Subcutaneous adipose tissue (tissue), 4 donors: ENCODE results near the gene AKT2. TPM values are rescaled to one million over a fixed set of nuclear protein-coding genes. Genes with fewer than 3 reads are reported as not detected.

ENCODE experiments used
- total RNA-seq, 4 donors: library from RNA; depleted of rRNA; stranded (reverse); fragments of >200 nt; gene quantifications; one replicate each; pipeline ENCODE4 v1.1.0, GENCODE V29; 2016
- TF ChIP-seq, protein P1 (sequence below): fragments of 450-650 bp; IDR thresholded peaks from one replicate; pipeline ENCODE4 v1.5.1; 2016; ENCODE audit warnings: low read depth, mild to moderate bottlenecking, control low read depth, antibody characterized with exemption, moderate library complexity

AKT2 gene
- total RNA-seq, 4 donors from 2014 or later: 81.7 to 175 (median 93.9) TPM

DNA sequence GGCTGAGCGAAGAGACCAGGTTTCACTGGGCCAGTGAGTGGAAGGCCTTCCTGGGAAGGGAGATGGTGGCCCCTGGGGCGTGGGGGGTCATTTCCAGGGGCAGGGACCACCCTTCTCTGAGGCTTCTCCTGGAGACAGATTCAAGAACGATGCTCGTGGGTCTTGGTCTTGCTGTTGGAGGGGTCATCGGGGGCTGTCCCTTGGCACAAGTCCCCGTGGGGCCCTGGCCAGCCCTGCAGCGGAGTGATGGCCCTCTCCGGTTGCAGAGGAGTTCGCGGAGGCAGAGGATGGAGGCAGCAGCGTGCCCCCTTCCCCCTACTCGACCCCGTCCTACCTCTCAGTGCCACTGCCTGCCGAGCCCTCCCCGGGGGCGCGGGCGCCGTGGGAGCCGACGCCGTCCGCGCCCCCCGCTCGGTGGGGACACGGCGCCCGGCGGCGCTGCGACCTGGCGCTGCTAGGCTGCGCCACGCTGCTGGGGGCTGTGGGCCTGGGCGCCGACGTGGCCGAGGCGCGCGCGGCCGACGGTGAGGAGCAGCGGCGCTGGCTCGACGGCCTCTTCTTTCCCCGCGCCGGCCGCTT, 71.8 kb downstream of the AKT2 start:
- TF ChIP-seq, protein P1, sequence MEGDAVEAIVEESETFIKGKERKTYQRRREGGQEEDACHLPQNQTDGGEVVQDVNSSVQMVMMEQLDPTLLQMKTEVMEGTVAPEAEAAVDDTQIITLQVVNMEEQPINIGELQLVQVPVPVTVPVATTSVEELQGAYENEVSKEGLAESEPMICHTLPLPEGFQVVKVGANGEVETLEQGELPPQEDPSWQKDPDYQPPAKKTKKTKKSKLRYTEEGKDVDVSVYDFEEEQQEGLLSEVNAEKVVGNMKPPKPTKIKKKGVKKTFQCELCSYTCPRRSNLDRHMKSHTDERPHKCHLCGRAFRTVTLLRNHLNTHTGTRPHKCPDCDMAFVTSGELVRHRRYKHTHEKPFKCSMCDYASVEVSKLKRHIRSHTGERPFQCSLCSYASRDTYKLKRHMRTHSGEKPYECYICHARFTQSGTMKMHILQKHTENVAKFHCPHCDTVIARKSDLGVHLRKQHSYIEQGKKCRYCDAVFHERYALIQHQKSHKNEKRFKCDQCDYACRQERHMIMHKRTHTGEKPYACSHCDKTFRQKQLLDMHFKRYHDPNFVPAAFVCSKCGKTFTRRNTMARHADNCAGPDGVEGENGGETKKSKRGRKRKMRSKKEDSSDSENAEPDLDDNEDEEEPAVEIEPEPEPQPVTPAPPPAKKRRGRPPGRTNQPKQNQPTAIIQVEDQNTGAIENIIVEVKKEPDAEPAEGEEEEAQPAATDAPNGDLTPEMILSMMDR: no peak

DNA sequence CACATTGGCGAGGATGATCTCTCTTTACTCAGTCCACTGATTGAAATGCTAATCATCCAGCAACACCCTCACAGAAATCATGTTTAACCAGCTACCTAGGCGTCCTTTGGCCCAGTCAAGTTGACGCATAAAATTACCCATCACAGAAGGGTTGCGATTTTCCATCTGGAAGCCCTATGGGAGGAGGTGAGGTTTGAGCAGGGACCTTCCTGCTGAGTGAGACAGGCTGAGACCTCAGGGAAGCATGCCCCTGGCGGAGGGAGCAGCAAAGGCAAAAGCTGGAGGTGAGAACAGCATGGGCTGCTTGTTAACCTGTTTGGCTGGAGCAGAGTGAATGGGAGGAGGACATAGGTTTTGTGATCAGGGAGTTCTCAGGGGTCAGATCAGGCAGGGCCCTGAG, 74.3 kb downstream of the AKT2 start:
- TF ChIP-seq, protein P1: no peak

- TF ChIP-seq, protein P1: no peak
Observed at GRCh38 chr19:40208602-40209001, 76.5 kb downstream of the AKT2 start.

DNA sequence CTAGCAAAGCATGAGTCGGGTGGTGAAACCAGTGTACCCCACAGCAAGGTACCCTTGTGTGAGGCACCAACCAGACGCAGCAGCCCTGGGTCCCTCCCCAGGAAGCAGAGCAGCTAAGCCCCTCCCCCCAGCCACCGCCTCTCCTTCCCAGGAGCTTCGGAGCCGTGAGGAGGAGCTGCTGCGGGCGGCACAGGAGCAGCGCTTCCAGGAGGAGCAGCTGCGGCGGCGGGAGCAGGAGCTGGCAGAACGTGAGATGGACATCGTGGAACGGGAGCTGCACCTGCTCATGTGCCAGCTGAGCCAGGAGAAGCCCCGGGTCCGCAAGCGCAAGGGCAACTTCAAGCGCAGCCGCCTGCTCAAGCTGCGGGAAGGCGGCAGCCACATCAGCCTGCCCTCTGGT, 79.4 kb downstream of the AKT2 start:
- TF ChIP-seq, protein P1: no peak

- TF ChIP-seq, protein P1: no peak
Observed at GRCh38 chr19:40204381-40204780, 80.8 kb downstream of the AKT2 start.

DNA sequence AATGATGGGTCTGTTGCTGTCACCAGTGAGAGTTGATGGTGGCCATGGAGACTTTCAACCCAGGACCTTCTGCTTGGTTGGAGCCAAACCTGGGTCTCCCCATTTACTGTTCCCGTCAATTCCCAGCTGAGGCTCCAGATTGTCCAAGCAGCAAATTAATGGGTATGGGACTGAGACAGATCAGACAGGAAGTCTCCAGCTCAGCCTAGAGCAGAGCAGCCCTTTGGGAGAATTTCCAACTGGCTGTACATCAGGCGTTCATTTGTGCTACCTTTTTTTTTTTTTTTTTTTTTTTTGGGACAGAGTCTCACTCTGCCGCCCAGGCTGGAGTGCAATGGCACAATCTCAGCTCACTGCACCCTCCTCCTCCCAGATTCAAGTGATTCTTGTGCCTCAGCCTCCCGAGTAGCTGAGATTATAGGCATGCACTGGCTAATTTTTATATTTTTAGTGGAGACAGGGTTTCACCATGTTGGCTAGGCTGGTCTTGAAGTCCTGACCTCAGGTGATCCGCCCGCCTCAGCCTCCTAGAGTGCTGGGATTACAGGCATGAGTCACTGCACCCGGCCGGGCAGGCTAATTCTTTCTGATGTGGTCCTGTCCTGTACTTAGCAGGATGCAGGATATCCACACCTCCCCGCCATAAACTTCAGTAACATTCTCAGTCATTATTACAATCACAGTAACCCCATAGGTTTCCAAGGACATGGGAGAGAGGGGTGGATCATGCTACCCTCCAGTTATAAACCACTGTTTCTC, 84.6 kb downstream of the AKT2 start:
- TF ChIP-seq, protein P1: no peak

GRCh38 chr19:40198272-40198990, 86.7 kb downstream of the AKT2 start:
- TF ChIP-seq, protein P1: no peak
